Heart right ventricle (tissue), 16 donors: Measurements from ENCODE around the gene NPTX1. TPM values are rescaled to one million over a fixed set of nuclear protein-coding genes. Genes with fewer than 3 reads are reported as not detected.

Experiments
- ATAC-seq, 8 donors: fragments of 200-7000 bp; cut with Tn5 transposase; one replicate each; pipeline ENCODE4 v1.9.1; 2020; ENCODE audit warnings: mild to moderate bottlenecking in 8 of 8, moderate library complexity in 8 of 8, moderate number of reproducible peaks in 1 of 8
- DNase-seq, 2 donors: peaks; one replicate each; pipeline ENCODE4 v3.0.0-alpha.2; 2020
- H3K27ac ChIP-seq, 10 donors: fragments of 200-600 bp; sonication (generic) in 2 of 10; one replicate each; pipeline versions ENCODE4 v1.5.0 to v1.8.0; 2020 to 2022; ENCODE audit warnings: mild to moderate bottlenecking in 3 of 10
- H3K27me3 ChIP-seq, 7 donors: fragments of 200-600 bp; one replicate each; pipeline ENCODE4 v1.8.0; 2021 to 2022; ENCODE audit warnings: mild to moderate bottlenecking in 2 of 7
- H3K36me3 ChIP-seq, 9 donors: fragments of 200-600 bp; sonication (generic) in 1 of 9; one replicate each; pipeline versions ENCODE4 v1.5.0 to v1.8.0; 2020 to 2022; ENCODE audit warnings: mild to moderate bottlenecking in 2 of 9
- H3K4me1 ChIP-seq, 9 donors: fragments of 200-600 bp; sonication (generic) in 1 of 9; one replicate each; pipeline versions ENCODE4 v1.5.0 to v1.8.0; 2020 to 2022; ENCODE audit warnings: mild to moderate bottlenecking in 4 of 9
- H3K4me3 ChIP-seq, 10 donors: fragments of 200-600 bp; sonication (generic) in 2 of 10; one replicate each; pipeline versions ENCODE4 v1.5.0 to v1.8.0; 2020 to 2022; ENCODE audit warnings: mild to moderate bottlenecking in 7 of 10, moderate library complexity in 2 of 10
- H3K9me3 ChIP-seq, 11 donors: fragments of 200-600 bp in 10 of 11; sonication (generic) in 2 of 11; one replicate each; pipeline versions ENCODE4 v1.5.0 to v1.8.0; 2013 to 2022; ENCODE audit warnings: mild to moderate bottlenecking in 2 of 11, control low read depth in 1 of 11, moderate library complexity in 1 of 11
- CTCF ChIP-seq, 9 donors: fragments of 200-600 bp; sonication (generic) in 2 of 9; IDR thresholded peaks; one replicate each; pipeline versions ENCODE4 v1.5.0 to v1.8.0; 2021 to 2022; ENCODE audit warnings: antibody characterized with exemption in 9 of 9, mild to moderate bottlenecking in 5 of 9, moderate library complexity in 1 of 9
- WGBS, 2 donors: extraction: QIAGEN DNeasy Blood & Tissue Kit; methylation state at CpG; one replicate each; pipeline ENCODE4 v1.1.7; 2013; ENCODE audit warnings: inconsistent platforms in 1 of 2; 5-methylcytosine and 5-hydroxymethylcytosine counted together
- intact Hi-C, 10 donors: fragments of 100-400 bp; cut with DNase I; formaldehyde crosslinking; loops; one replicate each; pipeline versions ENCODE4 v1.11.1 to v1.14.2; 2022
- polyA plus RNA-seq, 2 donors: library from polyadenylated mRNA; stranded (reverse); fragments of 200-250 nt; gene quantifications; one replicate each; pipeline ENCODE4 v1.2.3, GENCODE V29; 2013
- total RNA-seq, 10 donors: library from RNA; stranded (reverse); fragmentation: NEBNext Ultra II Directional in 3 of 10; extraction: Animal tissue kit (Norgen Biotek cat#: 25700) in 3 of 10; gene quantifications; one replicate each; pipeline versions ENCODE4 v1.2.1 to v1.2.4, GENCODE V29; 2021 to 2023
- donor health status: Arrhythmogenic right ventricular cardiomyopathy.
- donor health status: ischemic (EF 13 %, LVEDD 7.1; RV severe dilation, severe dysfunction).
- donor health status: healthy with polysubstance abuse.
- donor health status: DM: no; HTN: yes; CAD: no.
- donor health status: DM: no; HTN: no; CAD: no.
- donor health status: ischemic (EF 25% LVEDD 6.9; RV normal size, moderate dysfunction).
- donor health status: ischemic (EF 25% LVEDD 5.7; RV mildly dilated, moderate dysfunction).
- donor health status: healthy.
- donor health status: DM: yes; HTN: yes; CAD: no.
- donor health status: Ischemic cardiomyopathy.
- donor health status: ischemic (EF 35%, LVEDD 5.7; RV mildly dilated, moderate dysfunction).
- donor health status: nonischemic (EF 11% LVEDD 7.7; RV severe dilation, severe dysfunction).
- donor health status: DM: yes; HTN: yes; CAD: no.
- donor health status: PGD.
- donor health status: ischemic (EF 29% LVEDD 5.4; RV normal size, mild dysfunction).
- donor health status: nonischemic (EF 23%, LVEDD 6.1; RV moderate dilation, normal function).

NPTX1 gene
- total and polyA plus RNA-seq, 12 donors: 0.03 TPM; not detected in 11

DNA sequence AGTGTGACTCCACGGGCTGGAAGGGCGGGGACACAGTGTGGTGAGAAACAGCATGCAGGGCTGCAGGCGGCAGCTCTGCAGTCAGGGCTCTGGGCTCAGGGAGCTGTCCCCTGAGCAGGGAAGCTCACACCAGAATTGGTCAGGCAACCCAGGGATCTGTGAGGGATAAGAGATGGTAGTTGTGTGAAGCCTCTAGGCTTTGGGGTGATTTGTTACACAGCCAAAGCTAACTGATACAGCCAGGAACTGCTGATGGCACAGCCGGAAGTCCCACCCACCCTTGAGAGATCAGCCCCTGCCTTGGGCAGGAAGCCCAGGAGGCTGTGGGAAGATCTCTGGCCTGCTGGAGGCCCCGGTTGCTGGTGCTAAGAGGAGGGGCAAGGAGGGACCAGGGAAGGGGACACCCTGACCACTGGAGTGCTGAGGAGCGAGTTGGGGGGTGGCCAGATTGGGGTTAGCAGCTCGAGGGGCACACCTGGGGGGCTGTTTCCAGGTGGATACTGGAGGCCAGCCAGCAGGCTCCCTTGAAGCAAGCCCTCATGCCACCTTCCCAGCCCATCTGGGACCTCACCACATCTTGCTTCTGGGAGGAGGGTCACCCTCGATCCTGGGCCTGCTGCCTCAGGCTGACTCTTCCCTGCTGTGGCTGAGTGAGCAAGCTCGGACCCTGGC, 25.2 kb downstream of the NPTX1 start:
- no peak overlapping the region for H3K4me3 ChIP-seq
- intact Hi-C loops: loop anchor here in 2 of 10 donors (10.0 kb wide), 1 partner anchor 94 kb away; the partner anchor contains the start of gene RPTOR (in 2 of the 2)
- ATAC-seq (no peak), DNase-seq (no peak)
- WGBS, 2 donors: 77 to 85% methylated on average over 9 of the region's 9 CpGs
- H3K4me1 ChIP-seq: peaks cover 7 to 25% (median 17%) of the 10 kb centered on the region in 9 donors
- H3K36me3 ChIP-seq: no peaks in the 10 kb centered on the region
- TF ChIP-seq CTCF (IDR thresholded peaks at IDR 0.05): no peak
- no peaks in the 10 kb centered on the region for H3K9me3 ChIP-seq
- no peaks in the 10 kb centered on the region for H3K27me3 ChIP-seq
- no peak overlapping the region for H3K27ac ChIP-seq

GRCh38 chr17:80449930-80450576, 26.4 kb downstream of the NPTX1 start:
- no peak for TF ChIP-seq CTCF (IDR thresholded peaks at IDR 0.05)
- no peak for DNase-seq
- Histone ChIP-seq H3K36me3 (no peaks in the 10 kb centered on the region), H3K27me3 (peaks cover 0 to 6% (median 0%) of the 10 kb centered on the region in 7 donors), H3K4me3 (no peak overlapping the region), H3K27ac (no peak overlapping the region), H3K4me1 (peaks cover 2 to 13% (median 7%) of the 10 kb centered on the region in 9 donors), H3K9me3 (no peaks in the 10 kb centered on the region)
- no peak for ATAC-seq
- 42 to 43% methylated on average over 18 of the region's 18 CpGs for WGBS, 2 donors
- intact Hi-C loops: loop anchor here in 2 of 10 donors (10.0 kb wide), 1 partner anchor 95 kb away; the partner anchor contains the start of gene RPTOR (in 2 of the 2)

GRCh38 chr17:80449194-80449929, 27.0 kb downstream of the NPTX1 start:
- Histone ChIP-seq H3K4me3 (no peak overlapping the region), H3K27me3 (peaks cover 0 to 13% (median 0%) of the 10 kb centered on the region in 7 donors), H3K36me3 (no peaks in the 10 kb centered on the region), H3K27ac (no peak overlapping the region), H3K4me1 (peaks cover 2 to 13% (median 7%) of the 10 kb centered on the region in 9 donors), H3K9me3 (no peaks in the 10 kb centered on the region)
- no peak for TF ChIP-seq CTCF (IDR thresholded peaks at IDR 0.05)
- no peak for DNase-seq
- intact Hi-C loops: no loop called here
- ATAC-seq: no peak
- 83 to 85% methylated on average over 27 of the region's 27 CpGs for WGBS, 2 donors

DNA sequence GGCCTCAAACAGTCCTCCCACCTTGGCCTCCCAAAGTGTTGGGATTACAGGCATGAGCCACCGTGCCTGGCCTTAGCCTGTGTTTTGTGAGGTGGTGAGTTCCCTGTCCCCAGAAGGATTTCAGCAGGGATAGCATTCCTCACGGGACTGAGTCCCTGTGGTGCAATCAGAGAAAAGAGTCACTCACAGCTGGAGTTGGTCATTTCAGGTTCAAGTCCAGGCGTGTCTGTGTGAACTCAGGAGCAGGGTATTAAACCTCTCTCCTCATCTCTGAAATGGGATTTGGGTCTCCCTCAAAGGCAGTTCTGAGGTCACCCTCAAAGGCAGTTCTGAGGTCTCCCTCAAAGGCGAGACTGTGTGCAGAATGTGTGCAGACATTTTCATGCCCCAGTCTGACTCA, 28.6 kb downstream of the NPTX1 start:
- H3K4me3 ChIP-seq: no peak overlapping the region
- TF ChIP-seq CTCF (IDR thresholded peaks at IDR 0.05): no peak
- no peak for DNase-seq
- no peaks in the 10 kb centered on the region for H3K9me3 ChIP-seq
- 80 to 90% methylated on average over 4 of the region's 4 CpGs for WGBS, 2 donors
- H3K36me3 ChIP-seq: no peaks in the 10 kb centered on the region
- no peak overlapping the region for H3K27ac ChIP-seq
- peaks cover 0 to 18% (median 0%) of the 10 kb centered on the region in 7 donors for H3K27me3 ChIP-seq
- H3K4me1 ChIP-seq: no peaks in the 10 kb centered on the region
- no peak for ATAC-seq
- intact Hi-C loops: no loop called here
